NCI-H1436 treated with DMSO at 0.1 percent for 48 hours (cell line): Measurements from ENCODE around the gene DAB1.

Experiments
- DNase-seq: peaks from one replicate; lab custom pipeline; 2025; lab: John Stamatoyannopoulos, UW

The DAB1 gene

DNA sequence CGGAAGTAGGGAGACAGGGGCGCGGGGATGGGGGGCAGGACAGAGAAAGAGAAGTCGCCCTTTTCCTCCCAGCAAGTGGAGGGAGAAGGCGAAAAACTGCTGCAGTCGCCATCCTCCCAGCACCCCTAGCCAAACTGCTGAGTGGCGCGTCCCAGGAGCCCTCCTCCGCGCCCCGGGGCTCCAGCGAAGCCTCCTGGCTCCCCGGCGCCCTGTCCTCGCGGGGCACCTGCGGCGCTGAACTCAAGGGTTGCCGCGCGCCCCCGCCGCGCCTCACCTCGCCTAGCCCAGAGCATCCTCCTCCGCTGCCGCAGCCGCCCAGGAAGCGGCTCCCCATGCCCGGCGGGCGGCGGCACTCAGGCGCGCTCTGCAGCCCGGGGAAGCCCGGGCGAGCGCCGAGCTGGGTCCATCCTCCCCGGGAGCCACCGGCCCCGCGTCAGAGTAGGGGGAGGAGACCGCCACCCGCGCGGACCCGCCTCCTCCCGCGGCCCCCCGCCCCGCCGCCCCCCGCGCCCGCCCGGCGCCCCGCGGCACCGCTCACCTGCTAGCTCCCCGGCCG lies at the start of gene DAB1:
DAB1 (minus strand) TSS at position 405 of the 556 bp plus-strand sequence. CDS start 133,030 bp downstream, outside the sequence.
- DNase-seq, result no peak

DNA sequence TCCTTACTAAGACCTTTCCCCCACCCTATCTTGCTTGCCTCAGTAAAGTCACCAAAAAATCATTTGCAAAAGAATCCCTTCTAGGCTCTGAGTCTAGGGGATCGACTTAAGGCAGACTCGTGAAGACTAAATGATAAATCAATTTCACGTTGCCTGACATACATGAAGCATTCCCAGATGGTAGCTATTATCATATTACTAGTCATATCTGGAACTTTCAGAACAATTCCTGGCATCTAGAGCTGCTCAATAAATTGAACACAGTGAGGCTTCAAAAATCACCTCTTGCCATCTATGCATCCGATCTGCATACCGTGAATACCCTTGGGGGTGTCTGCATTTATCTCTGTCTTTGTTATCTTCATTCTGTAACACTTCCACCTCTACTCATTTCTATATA lies 49.6 kb upstream of the DAB1 start:
- DNase-seq, result no peak

DNA sequence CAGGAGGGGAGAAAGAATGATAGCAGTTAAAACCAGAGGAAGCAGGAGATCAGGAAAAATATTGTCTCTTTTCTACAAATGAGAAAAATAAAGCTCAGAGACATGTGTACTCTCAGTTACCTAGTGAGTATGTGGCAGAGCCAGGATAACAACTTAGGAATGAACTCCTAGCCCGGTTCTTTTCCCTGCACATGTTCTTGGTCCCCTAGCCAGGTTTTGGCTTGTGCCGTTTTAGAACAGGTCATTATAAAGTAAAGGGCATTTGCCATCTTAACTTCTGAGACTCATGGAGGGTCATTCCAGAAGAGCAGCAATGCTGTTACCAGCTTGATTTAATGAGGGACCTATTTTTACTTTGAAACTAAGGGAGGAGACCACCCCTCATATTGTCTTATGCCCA lies 48.1 kb upstream of the DAB1 start:
- DNase-seq, result no peak

DNA sequence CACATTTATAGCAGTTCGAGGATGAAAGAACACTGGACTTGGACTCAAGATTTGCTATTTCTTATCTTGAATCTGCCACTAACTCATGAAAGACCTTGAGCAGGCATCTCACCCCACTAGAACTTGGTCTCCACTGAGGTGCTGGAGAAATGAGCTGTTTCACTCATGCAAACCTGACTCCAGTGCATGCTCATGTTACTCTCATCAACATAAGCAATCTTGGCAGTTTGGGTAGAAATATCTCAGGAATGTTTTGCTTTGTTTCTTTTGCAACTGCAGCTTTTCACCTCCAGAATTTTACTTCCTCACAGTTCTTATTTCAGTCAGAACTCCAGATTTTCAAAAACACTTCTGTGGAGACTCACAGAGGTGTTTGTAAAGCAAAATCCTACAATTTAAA lies 46.2 kb upstream of the DAB1 start:
- no peak for DNase-seq

DNA sequence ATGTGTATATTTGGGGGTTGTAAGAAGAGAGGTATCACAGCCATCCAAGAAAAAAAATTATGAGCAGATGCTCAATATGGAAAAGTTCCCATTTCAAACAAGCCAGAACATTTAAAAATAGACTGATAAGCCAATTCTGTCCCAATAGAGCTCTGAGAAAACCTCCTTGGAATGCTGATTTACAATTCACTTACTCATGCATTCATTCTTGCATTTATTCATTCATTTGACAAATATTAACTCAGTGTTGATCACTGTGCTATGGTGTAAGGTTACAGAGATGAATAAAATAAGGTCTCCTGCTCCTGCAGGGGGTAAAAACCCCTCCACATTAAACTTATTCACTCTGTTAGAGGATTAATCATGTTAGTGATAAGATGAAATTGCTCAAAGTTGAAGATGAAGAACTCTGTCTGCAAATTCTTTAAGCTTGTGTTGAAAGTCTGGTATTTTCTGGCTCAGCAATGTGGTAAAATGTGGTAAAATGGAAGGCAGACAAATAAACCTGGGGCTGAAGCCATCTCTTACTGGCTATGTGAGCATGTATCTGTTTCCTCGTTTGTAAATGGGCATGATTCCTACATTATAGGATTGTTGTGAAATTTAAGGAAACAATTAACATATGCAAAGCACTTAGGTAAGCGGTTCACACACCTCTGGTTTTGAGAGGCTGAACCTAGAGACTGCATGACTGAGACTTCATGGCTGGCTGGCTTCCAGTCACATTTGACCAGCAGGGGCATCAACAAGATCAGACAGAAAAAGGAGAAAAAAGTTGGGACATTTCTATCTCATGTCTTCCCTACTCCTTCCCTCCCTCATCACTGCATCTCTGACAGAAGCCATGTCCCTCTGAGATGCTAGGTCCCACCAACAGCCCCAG lies 45.0 kb upstream of the DAB1 start:
- DNase-seq, result no peak

DNA sequence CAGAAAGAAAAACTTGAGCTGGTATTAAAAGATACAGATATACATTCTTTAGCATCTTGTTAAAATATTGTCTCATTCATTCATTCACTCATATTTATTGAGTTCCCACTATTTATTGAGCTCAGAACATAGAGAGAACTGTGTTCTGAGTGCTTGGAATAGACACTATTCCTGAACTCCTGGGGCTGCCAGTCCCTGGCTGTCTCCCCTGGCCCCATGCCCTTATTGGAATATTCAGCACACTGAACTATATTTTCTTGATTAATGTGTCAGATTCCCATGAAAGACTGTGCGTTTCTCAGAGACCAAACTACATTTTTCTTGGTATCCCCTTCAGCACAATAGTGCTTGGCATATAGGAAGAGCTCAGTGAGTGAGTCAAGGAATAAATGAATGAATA lies 44.0 kb upstream of the DAB1 start:
- no peak for DNase-seq

DNA sequence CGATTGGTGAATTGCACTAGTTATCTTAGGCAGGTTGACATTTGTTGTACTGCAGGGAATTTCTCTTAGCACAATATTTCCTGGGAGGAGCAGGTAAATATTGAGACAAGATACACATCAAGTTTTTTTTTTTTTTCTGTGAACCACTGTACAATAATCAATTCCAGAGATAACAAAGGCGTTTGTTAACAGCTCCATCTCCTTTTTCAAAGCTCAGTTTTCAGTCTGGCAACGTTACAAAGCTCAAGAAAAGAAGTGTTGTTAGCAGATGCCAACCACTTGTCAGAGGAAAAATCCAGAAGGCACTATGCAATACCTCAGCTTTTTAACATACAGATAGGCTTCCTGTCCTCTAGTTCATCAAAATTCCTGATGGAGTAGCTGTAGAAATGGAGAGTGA lies 40.9 kb upstream of the DAB1 start:
- no peak for DNase-seq

DNA sequence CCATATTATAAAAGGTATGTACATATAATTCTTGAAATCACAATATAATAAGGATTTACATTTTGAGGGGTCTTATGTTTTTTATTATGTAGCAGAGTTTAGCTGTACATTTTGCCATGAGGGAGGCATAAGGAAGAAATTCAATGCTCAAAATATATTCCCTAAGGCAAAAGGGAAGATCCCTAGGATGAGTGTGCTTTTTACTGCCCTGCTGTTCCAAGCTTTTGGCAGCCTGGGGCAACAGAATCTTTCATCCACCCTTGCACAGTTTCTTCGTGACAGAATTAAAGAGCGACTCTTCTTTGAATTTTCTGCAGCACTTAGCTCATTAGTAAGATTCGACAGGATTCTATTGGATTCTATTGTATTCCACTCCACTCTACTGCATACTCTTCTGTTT lies 39.5 kb upstream of the DAB1 start:
- DNase-seq, result no peak

DNA sequence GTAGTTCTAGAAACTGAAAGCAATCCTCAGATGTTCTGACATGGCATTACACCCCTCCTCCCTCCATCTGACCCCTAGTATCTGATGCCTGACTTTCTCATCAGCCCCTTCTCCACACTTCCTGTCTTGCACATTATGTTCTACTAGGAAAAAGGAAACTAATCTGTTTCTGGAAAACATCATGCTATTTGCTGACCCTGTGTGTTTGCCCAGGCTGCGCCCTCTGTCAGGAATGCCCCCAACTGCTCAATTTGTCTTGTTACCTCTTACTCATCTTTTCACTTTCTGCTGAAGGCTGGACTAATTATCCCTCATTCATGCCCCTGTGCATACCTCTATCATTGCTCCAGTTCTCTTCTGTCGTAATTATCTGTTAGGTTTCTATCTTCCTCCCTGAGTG lies 37.5 kb upstream of the DAB1 start:
- no peak for DNase-seq

DNA sequence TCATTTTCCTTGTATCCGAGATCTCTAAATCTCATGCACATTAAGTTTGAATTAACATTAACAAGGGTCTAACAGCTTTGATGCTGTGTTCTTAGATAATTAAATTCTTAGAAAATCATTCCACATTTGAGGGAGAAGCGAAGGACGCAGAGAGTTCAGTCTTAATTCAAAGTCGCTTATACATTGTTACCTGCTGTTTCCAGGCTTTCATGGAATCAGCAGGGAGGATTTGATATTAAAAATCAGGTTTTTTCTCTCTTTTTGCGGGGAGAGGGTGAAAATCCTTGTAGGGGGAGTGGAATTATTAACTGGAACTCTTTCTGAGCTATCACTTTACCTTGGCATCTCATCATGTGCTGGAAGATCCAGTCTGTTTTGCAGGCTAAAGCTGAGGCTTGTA lies 27.7 kb upstream of the DAB1 start:
- no peak for DNase-seq

DNA sequence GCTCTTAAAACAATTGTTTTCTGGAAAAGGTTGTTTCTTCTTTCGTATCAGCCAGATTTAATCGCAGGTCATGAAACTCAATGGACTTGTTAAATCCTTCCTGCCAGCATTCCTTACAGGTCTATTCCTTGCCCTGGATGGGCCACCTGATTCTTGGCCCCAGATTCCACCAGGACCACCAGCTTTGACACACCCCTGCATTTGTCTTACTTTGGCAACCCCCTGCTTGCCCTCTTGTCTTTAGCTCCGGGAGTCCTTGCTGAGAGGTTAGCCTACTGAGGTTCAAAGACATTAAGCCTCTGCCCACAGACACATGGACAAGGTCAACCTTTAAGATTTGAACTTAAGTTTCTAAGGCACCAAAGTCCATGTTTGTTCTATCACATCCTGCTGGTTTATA lies 27.1 kb upstream of the DAB1 start:
- DNase-seq, result no peak

DNA sequence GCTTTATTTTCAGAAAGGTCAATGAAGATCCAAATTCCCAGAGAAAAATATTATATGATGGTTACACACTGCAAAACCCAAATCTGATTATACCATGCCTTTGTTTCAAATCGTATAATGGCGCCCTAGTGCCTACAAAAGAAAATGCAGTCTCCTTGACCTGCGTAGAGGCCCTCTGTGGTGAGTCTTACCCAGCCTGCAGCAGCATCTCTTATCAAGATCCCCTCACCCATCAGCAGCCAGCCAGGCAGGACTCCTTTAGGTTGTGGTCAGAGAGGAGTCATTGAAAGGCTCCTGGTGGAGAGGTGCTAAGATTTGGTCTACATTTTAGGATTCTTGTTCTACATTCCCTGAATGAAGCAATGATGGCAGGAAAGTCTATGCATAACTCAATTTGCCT lies 23.7 kb upstream of the DAB1 start:
- no peak for DNase-seq

DNA sequence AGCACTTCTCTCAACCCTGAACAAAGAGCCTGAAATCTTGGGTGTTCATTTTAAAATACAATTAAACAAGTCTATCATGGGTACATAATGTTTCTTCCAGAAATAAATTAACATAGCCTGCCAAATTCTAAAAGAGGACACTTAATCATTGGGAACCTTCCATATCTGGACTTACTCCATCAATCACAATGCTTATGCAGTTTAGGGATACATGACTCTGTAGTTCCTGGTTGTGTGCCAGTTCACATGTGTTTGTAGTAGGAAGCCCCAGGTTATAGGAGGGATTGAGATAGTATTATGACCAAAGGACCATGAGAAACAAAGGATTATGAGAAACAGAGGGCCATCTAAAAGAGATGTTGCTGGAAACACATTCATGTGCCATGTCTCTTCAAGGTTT lies 19.1 kb upstream of the DAB1 start:
- no peak for DNase-seq

DNA sequence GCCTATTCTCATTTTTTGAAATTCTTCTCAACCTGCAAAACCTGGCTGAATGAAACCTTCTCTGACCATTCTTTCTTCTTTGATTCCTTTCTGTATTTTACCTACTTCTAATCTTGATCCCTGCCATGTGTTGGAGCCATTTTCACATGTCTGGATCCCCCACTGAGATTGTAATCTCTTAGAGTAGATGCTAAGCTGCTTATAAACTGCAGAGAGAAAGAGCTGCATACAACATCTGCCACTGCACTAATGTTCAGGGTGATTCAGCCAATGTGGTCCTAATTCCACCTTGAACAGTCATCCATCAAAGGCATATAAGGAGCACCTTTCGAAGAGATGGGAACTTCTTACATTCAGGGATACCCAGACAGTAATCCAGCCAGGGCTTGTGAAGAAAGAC lies 16.2 kb upstream of the DAB1 start:
- DNase-seq, result no peak

DNA sequence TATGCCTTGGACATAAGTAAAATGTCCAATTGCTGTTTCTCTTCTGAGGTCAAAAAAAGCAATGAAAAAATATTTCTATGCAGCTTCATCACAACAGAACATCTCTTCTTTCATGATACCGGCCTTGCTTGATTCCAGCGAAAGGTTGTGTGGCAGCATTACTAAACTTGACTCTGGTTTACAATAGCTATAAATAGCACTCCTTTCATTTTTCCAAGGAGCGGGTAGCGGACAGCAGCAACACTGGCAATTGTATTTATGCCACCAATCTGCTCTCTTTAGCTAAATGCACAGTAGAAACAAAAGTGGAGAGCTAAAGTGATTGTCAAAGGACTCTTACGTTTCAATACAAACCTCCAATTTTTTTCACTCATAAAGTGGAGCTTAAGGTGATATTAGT lies 7.5 kb upstream of the DAB1 start:
- DNase-seq, result no peak

DNA sequence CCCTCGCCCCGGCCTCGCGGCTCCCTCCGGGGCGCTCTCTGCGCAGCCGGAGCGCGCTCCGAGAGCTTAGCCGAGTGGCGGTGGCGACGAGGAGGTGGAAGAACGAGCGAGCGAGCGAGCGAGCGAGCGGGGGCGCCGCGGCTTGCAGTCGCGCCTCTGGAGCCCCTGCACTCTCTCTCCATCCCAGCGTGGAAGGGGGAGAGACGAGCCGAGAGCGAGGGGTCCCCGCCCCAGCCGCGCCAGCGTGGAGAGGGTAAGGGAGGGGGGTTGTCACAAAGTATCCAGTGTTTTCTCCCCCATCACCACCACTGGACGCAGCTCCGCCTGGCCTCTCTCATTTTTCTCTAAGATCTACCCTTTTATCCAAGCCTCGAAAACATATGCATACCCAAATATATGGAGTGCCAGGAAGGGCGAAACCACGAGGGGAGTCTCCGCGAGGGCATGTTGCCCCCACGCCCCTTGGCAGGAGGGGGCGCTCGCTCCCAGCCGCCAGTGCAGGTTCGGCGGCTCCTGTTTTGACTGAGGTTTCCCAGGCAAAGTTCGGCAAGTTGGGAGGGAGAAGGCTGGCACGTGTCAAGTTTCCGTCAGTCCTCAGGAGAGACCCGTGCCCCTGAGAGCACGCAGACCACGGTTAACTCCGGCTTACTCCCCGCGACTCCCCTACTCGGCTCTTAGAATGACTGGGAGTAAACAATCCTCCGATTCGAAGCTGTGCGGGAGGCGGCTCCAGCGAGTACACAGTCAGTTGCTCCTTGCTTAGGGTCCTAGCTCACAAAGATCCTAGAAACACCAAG lies 569 bp upstream of the DAB1 start:
- DNase-seq, result no peak

DNA sequence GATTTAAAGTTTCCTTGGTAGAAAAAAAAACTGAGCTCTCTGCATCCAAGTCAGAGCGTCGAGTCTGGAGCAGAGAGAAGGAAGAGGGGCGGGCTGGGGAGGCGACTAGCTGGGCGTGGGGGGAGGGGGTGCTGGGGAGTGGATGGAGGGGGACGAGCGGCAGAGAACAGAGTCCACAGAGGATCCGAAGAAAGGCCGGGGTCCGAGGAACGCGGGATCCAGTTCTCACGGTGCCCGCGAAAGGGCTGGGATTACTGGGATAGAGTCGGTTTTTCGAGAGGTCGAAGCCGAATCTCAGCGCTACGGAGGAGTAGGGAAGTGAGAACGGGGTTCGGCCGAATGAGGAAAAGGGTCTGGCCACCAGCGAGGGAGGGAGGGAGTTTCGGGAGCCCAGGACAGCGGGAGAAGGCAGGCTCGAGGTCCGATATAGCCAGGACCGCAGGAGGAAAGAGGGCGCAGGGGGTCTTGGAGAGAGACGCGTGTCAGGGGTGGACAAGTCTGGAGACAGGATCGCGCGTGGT lies 665 bp downstream of the DAB1 start:
- DNase-seq, result no peak

DNA sequence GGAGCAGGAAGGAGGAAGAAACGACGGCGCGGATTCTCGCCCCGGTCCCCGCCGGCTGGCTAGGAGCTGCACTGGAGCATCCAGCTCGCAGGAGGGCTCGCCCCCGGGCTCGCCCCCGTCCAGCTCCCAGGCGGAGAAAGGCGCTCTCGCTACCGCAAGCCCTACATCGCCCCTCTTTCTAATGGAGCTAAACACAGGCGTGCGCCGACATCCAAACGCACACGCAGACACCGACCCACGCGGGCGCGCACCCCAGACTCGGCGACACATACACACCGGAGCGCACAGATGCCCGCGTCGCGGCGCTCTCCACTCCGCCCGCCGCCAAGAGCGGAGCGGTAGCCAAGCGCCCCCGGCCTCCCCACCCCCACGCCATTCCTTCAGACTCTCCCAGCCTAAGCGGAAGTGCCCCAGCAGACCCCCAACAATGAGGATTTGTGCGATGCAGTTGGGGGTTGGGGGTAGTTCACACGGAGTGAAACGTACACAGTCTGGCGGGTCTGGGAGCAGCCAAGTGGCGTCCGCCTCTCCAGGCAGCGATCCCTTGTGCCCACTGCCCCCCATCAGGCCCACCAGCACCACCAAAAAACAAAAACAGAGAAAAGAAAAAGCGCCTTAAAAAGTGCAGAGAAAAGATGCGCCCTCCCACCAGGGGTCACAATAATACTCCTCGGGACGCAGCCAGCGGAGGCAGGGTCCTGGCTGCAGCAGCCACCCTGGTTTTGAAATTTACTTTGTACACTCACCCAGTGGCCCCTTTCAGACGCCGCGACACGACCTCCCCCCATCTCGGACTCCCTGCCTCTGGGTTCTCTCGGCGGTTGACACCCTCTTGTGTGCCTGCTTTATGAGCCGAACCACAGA lies 1.4 kb downstream of the DAB1 start:
- no peak for DNase-seq

DNA sequence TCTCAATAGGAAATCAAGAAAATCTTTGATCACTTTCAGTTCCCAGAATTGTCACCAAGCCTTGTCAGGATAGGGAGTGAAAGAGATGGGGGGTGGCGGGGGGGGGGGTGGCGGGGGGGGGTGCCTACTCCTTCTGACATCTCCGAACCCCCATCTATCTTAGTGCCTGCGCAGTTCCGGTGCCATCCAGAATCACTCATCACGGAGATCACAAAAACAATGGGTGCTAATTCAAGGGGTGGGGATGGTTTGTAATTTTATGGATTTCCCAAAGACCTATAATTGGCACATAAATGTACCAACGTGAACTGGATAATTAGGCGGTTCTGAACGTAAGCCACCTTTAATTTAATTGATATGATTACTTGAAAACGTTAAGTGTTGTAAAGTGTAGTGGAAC lies 2.1 kb downstream of the DAB1 start:
- no peak for DNase-seq

DNA sequence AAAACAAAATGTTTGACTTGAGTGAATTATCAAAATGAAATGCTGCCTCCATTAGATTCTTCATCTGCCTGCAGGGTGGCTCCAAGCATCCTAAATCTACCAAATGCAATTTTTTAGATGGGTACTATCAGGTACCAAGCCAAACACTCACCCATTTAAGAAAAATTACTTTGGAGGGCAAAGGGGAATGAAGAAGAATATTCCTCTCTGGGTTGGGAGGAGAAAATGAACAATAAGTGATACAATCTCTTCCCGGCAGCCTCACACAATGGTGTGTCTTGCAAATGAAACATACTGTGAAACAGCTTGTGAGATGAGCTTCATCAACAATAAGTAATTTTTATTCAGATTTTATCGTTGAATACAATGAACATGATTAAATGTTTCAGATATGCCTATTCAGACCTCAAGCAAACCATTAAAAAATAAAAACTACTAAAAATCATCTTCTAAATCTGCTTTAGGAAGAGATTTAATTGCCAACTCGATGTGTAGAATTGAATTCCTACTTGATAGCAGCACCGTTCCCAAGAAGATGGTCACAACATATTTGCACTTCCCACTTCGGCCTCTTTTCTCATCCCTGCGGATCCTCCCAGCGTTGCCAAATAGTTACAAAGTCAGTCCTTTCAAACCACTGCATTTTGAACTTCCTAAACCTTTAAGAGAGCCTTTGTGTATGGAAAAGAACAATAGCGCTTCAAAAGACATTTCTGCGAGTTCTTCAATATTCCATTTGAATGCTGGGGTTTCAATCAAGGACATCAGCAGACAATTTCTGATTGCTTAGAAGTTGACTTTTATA lies 2.7 kb downstream of the DAB1 start:
- DNase-seq, result no peak

DNA sequence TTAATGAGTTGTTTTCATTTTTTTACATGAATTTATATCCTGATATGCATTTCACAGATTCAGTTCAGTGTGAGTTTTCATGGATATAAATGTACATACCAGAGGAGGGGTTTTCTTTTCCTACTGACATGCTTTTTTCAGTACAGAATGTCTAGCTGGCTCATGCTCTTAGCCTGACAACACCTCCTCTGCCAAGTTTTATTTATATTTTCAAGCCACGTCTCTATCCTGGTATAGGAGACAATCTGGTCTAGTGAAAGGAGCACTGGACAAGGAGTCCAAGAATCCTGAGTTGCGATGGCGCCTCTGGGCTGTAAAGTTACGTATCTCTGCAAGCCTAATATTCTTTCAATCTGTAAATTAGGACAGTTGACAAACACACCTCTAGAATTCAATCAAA lies 4.9 kb downstream of the DAB1 start:
- DNase-seq, result no peak
